CD8-positive, alpha-beta memory T cell (primary cell): ENCODE measurements around the gene FN1. TPM values are rescaled to one million over a fixed set of nuclear protein-coding genes. Genes with fewer than 3 reads are reported as not detected.

Source experiments
- CTCF ChIA-PET: fragments of 350-600 bp; sonication (Branson Sonifier 250); formaldehyde crosslinking; loops from one replicate; lab custom pipeline; 2021; ENCODE audit warnings: antibody characterized with exemption; lab: Charles Lee
- POLR2A ChIA-PET: fragments of 350-600 bp; sonication (Branson Sonifier 250); formaldehyde crosslinking; loops from one replicate; lab custom pipeline; 2021; ENCODE audit warnings: antibody characterized with exemption; lab: Charles Lee
- DNase-seq, 5 donors: peaks; one replicate each; pipeline versions ENCODE4 v3.0.0 to v3.0.0-alpha.2; 2020 to 2022; ENCODE audit warnings: mixed read lengths in 1 of 5
- H3K27ac ChIP-seq: one replicate; pipeline ENCODE4 v1.7.0; 2013; ENCODE audit warnings: low read depth, mild to moderate bottlenecking, low read length, moderate library complexity
- H3K27me3 ChIP-seq: 2 replicates; pipeline ENCODE4 v1.7.0; 2013; ENCODE audit warnings: low read length, mild to moderate bottlenecking; ENCODE audit not compliant: insufficient read depth, poor library complexity, severe bottlenecking
- H3K36me3 ChIP-seq: 2 replicates; pipeline ENCODE4 v1.7.0; 2013; ENCODE audit warnings: mild to moderate bottlenecking, low read length, moderate library complexity; ENCODE audit not compliant: insufficient read depth
- H3K4me1 ChIP-seq: 2 replicates; pipeline ENCODE4 v1.7.0; 2013; ENCODE audit warnings: mild to moderate bottlenecking, low read length, moderate library complexity; ENCODE audit not compliant: insufficient read depth
- H3K4me3 ChIP-seq: 2 replicates; pipeline ENCODE4 v1.7.0; 2013; ENCODE audit warnings: mild to moderate bottlenecking, low read length
- H3K9me3 ChIP-seq: 2 replicates; pipeline ENCODE4 v1.7.0; 2013; ENCODE audit warnings: mild to moderate bottlenecking, low read length
- H3K27ac Mint-ChIP-seq, 8 donors: one replicate each; pipeline ENCODE4 v1.8.0; 2020 to 2021; ENCODE audit warnings: mixed read lengths in 8 of 8, mild to moderate bottlenecking in 6 of 8, inconsistent platforms in 3 of 8, moderate library complexity in 3 of 8
- H3K27me3 Mint-ChIP-seq, 2 donors: one replicate each; pipeline ENCODE4 v1.8.0; 2020 to 2021; ENCODE audit warnings: mixed read lengths in 2 of 2, mild to moderate bottlenecking in 1 of 2, moderate library complexity in 1 of 2
- H3K36me3 Mint-ChIP-seq, 3 donors: one replicate each; pipeline ENCODE4 v1.8.0; 2020 to 2021; ENCODE audit warnings: mixed read lengths in 3 of 3, inconsistent platforms in 1 of 3, mild to moderate bottlenecking in 1 of 3
- H3K4me1 Mint-ChIP-seq, 3 donors: one replicate each; pipeline ENCODE4 v1.8.0; 2020 to 2021; ENCODE audit warnings: mixed read lengths in 3 of 3, inconsistent platforms in 1 of 3, mild to moderate bottlenecking in 1 of 3
- H3K4me3 Mint-ChIP-seq, 7 donors: one replicate each; pipeline ENCODE4 v1.8.0; 2020 to 2021; ENCODE audit warnings: mixed read lengths in 7 of 7, mild to moderate bottlenecking in 6 of 7, moderate library complexity in 4 of 7, inconsistent platforms in 2 of 7
- H3K9me3 Mint-ChIP-seq, 5 donors: one replicate each; pipeline ENCODE4 v1.8.0; 2020 to 2022; ENCODE audit warnings: mixed read lengths in 5 of 5, mild to moderate bottlenecking in 3 of 5, moderate library complexity in 2 of 5, inconsistent platforms in 1 of 5
- polyA plus RNA-seq: library from polyadenylated mRNA; unstranded; fragments of 300-500 nt; fragmentation: Illumina TruSeq; gene quantifications from one replicate; pipeline ENCODE4 v1.2.3, GENCODE V29; 2021
- total RNA-seq, 2 experiments: library from RNA; stranded (reverse); gene quantifications; one replicate each; pipeline ENCODE4 v1.2.3, GENCODE V29; 2021

FN1 gene
- total and polyA plus RNA-seq, 3 experiments from 2014 or later, result 0.08 to 0.31 (median 0.18) TPM

GRCh38 chr2:215418064-215418963 lies 17.6 kb downstream of the FN1 start:
- Mint-ChIP-seq H3K9me3 (peaks cover 0 to 4% (median 0%) of the 10 kb centered on the region in 5 donors), H3K4me1 (no peaks in the 10 kb centered on the region), H3K36me3 (no peaks in the 10 kb centered on the region), H3K27me3 (peaks cover 7 to 59% of the 10 kb centered on the region in 2 donors), H3K27ac (no peak overlapping the region), H3K4me3 (no peak overlapping the region)
- Histone ChIP-seq H3K27ac (no peak overlapping the region), H3K36me3 (no peaks in the 10 kb centered on the region), H3K4me1 (no peaks in the 10 kb centered on the region), H3K9me3 (no peaks in the 10 kb centered on the region), H3K27me3 (no peaks in the 10 kb centered on the region), H3K4me3 (no peak overlapping the region)
- CTCF ChIA-PET, result no interaction called here
- no peak for DNase-seq
- POLR2A ChIA-PET, result no interaction called here

GRCh38 chr2:215417400-215417951 lies 18.4 kb downstream of the FN1 start:
- DNase-seq, result no peak
- H3K4me1 ChIP-seq, result no peaks in the 10 kb centered on the region
- H3K27ac ChIP-seq, result no peak overlapping the region
- peaks cover 7 to 62% of the 10 kb centered on the region in 2 donors for H3K27me3 Mint-ChIP-seq
- H3K27me3 ChIP-seq, result no peaks in the 10 kb centered on the region
- CTCF ChIA-PET, result no interaction called here
- H3K36me3 ChIP-seq, result no peaks in the 10 kb centered on the region
- no peaks in the 10 kb centered on the region for H3K4me1 Mint-ChIP-seq
- H3K9me3 Mint-ChIP-seq, result peaks cover 0 to 3% (median 0%) of the 10 kb centered on the region in 5 donors
- no peaks in the 10 kb centered on the region for H3K9me3 ChIP-seq
- H3K4me3 Mint-ChIP-seq, result no peak overlapping the region
- POLR2A ChIA-PET, result no interaction called here
- H3K4me3 ChIP-seq, result no peak overlapping the region
- H3K27ac Mint-ChIP-seq, result no peak overlapping the region
- no peaks in the 10 kb centered on the region for H3K36me3 Mint-ChIP-seq

GRCh38 chr2:215416656-215417055 lies 19.2 kb downstream of the FN1 start:
- POLR2A ChIA-PET, result no interaction called here
- H3K9me3 ChIP-seq, result no peaks in the 10 kb centered on the region
- H3K4me3 Mint-ChIP-seq, result no peak overlapping the region
- no peaks in the 10 kb centered on the region for H3K4me1 Mint-ChIP-seq
- H3K27ac ChIP-seq, result no peak overlapping the region
- no peak overlapping the region for H3K27ac Mint-ChIP-seq
- H3K9me3 Mint-ChIP-seq, result peaks cover 0 to 3% (median 0%) of the 10 kb centered on the region in 5 donors
- H3K36me3 ChIP-seq, result no peaks in the 10 kb centered on the region
- H3K27me3 ChIP-seq, result no peaks in the 10 kb centered on the region
- H3K27me3 Mint-ChIP-seq, result peaks cover 7 to 58% of the 10 kb centered on the region in 2 donors
- no peaks in the 10 kb centered on the region for H3K36me3 Mint-ChIP-seq
- no peak overlapping the region for H3K4me3 ChIP-seq
- no peak for DNase-seq
- CTCF ChIA-PET, result no interaction called here
- no peaks in the 10 kb centered on the region for H3K4me1 ChIP-seq

- H3K4me3 Mint-ChIP-seq, result no peak overlapping the region
- Histone ChIP-seq H3K36me3 (no peaks in the 10 kb centered on the region), H3K27ac (no peak overlapping the region), H3K27me3 (no peaks in the 10 kb centered on the region), H3K9me3 (no peaks in the 10 kb centered on the region), H3K4me3 (no peak overlapping the region), H3K4me1 (no peaks in the 10 kb centered on the region)
- no peak for DNase-seq
- H3K9me3 Mint-ChIP-seq, result peaks cover 0 to 3% (median 0%) of the 10 kb centered on the region in 5 donors
- ChIA-PET POLR2A (no interaction called here), CTCF (no interaction called here)
- H3K27ac Mint-ChIP-seq, result no peak overlapping the region
- H3K36me3 Mint-ChIP-seq, result no peaks in the 10 kb centered on the region
- peaks cover 7 to 51% of the 10 kb centered on the region in 2 donors for H3K27me3 Mint-ChIP-seq
- H3K4me1 Mint-ChIP-seq, result no peaks in the 10 kb centered on the region
Observed at GRCh38 chr2:215415820-215416577, 19.9 kb downstream of the FN1 start.

- H3K4me3 ChIP-seq, result no peak overlapping the region
- H3K36me3 ChIP-seq, result no peaks in the 10 kb centered on the region
- CTCF ChIA-PET, result no interaction called here
- POLR2A ChIA-PET, result no interaction called here
- no peaks in the 10 kb centered on the region for H3K9me3 ChIP-seq
- peaks cover 7 to 46% of the 10 kb centered on the region in 2 donors for H3K27me3 Mint-ChIP-seq
- H3K9me3 Mint-ChIP-seq, result no peaks in the 10 kb centered on the region
- H3K27ac Mint-ChIP-seq, result no peak overlapping the region
- no peaks in the 10 kb centered on the region for H3K4me1 ChIP-seq
- DNase-seq, result no peak
- no peak overlapping the region for H3K4me3 Mint-ChIP-seq
- no peaks in the 10 kb centered on the region for H3K4me1 Mint-ChIP-seq
- H3K36me3 Mint-ChIP-seq, result no peaks in the 10 kb centered on the region
- no peaks in the 10 kb centered on the region for H3K27me3 ChIP-seq
- no peak overlapping the region for H3K27ac ChIP-seq
Observed at GRCh38 chr2:215415218-215415617, 20.6 kb downstream of the FN1 start.

GRCh38 chr2:215414674-215415073 lies 21.2 kb downstream of the FN1 start:
- Histone ChIP-seq H3K9me3 (no peaks in the 10 kb centered on the region), H3K36me3 (no peaks in the 10 kb centered on the region), H3K27me3 (no peaks in the 10 kb centered on the region), H3K27ac (no peak overlapping the region), H3K4me1 (no peaks in the 10 kb centered on the region), H3K4me3 (no peak overlapping the region)
- Mint-ChIP-seq H3K4me1 (no peaks in the 10 kb centered on the region), H3K4me3 (no peak overlapping the region), H3K9me3 (no peaks in the 10 kb centered on the region), H3K27ac (no peak overlapping the region), H3K27me3 (peaks cover 5 to 51% of the 10 kb centered on the region in 2 donors), H3K36me3 (no peaks in the 10 kb centered on the region)
- no peak for DNase-seq
- ChIA-PET CTCF (no interaction called here), POLR2A (no interaction called here)

- no peaks in the 10 kb centered on the region for H3K27me3 ChIP-seq
- ChIA-PET CTCF (no interaction called here), POLR2A (no interaction called here)
- no peak overlapping the region for H3K27ac ChIP-seq
- Mint-ChIP-seq H3K4me1 (no peaks in the 10 kb centered on the region), H3K27ac (no peak overlapping the region), H3K9me3 (no peaks in the 10 kb centered on the region), H3K36me3 (no peaks in the 10 kb centered on the region), H3K27me3 (peaks cover 3 to 54% of the 10 kb centered on the region in 2 donors), H3K4me3 (no peak overlapping the region)
- no peak overlapping the region for H3K4me3 ChIP-seq
- H3K36me3 ChIP-seq, result no peaks in the 10 kb centered on the region
- DNase-seq, result no peak
- no peaks in the 10 kb centered on the region for H3K9me3 ChIP-seq
- no peaks in the 10 kb centered on the region for H3K4me1 ChIP-seq
Observed at GRCh38 chr2:215413974-215414373, 21.9 kb downstream of the FN1 start.

GRCh38 chr2:215413484-215413777 lies 22.4 kb downstream of the FN1 start:
- no peak for DNase-seq
- Histone ChIP-seq H3K36me3 (no peaks in the 10 kb centered on the region), H3K9me3 (no peaks in the 10 kb centered on the region), H3K4me3 (no peak overlapping the region), H3K27ac (no peak overlapping the region), H3K27me3 (no peaks in the 10 kb centered on the region), H3K4me1 (no peaks in the 10 kb centered on the region)
- ChIA-PET POLR2A (no interaction called here), CTCF (no interaction called here)
- Mint-ChIP-seq H3K4me3 (no peak overlapping the region), H3K36me3 (no peaks in the 10 kb centered on the region), H3K27me3 (peaks cover 3 to 51% of the 10 kb centered on the region in 2 donors), H3K9me3 (no peaks in the 10 kb centered on the region), H3K4me1 (no peaks in the 10 kb centered on the region), H3K27ac (no peak overlapping the region)
